ENCODE results near the gene PNN. TPM values are rescaled to one million over a fixed set of nuclear protein-coding genes. Genes with fewer than 3 reads are reported as not detected.
"Not testable (repeated sequence)": the region's sequence is repeated elsewhere in the genome, so short reads cannot be mapped to it uniquely, and the experiment has no call there.

PNN gene
- total RNA-seq, 1 experiment from 2014 or later = 98.1 TPM

DNA sequence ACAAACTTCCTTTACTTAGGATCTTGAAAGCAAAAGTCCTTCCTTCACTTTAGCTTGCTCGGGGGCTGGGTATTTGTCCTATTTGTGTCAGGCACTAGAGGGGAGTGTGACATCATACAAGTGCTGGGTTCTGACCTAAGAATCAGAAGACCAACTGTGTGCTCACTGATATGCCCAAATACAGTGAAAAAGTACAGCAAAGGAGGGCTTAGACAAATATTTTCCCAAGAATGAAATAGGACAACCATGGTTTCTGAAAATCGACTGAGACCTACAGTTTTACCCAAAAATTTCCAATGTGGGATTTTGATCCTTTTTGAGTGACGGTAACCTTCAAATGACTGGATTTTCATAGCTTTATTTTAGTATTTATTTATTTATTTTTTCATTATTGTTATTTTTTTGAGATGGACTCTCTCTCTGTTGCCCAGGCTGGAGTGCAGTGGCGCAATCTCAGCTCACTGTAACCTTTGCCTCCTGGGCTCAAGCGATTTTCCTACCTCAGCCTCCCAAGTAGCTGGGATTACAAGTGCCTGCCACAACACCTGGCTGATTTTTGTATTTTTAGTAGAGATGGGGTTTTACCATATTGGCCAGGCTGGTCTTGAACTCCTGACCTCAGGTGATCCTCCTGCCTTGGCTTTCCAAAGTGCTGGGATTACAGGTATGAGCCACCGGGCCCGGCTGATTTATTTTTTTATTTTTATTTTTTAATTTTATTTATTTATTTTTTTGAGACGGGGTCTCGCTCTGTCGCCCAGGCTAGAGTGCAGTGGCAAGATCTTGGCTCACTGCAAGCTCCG is 56.9 kb downstream of the PNN start:
- peak; percentile 24 to 54 for DNase-seq
- not testable (repeated sequence) for H3K27ac ChIP-seq; H3K27me3 ChIP-seq; H3K36me3 ChIP-seq; H3K4me1 ChIP-seq; H3K9me3 ChIP-seq (replicated peaks); H3K4me3 ChIP-seq

Other genes with a start within 250 kb of the PNN start
- gene SEC23A, start 72.0 kb upstream of the PNN start, total RNA-seq (2014; rRNA removed; shearing (Covaris generic)) = 144 and 147 TPM in 2 replicates
- 60.0 and 73.6 TPM in 2 replicates for gene GEMIN2, start 60.9 kb upstream of the PNN start, total RNA-seq (2014; rRNA removed; shearing (Covaris generic))
- 24.3 and 31.6 TPM in 2 replicates for gene TRAPPC6B, start 4.9 kb upstream of the PNN start, total RNA-seq (2014; rRNA removed; shearing (Covaris generic))
- 16.4 and 20.5 TPM in 2 replicates for gene MIA2, start 58.7 kb downstream of the PNN start, total RNA-seq (2014; rRNA removed; shearing (Covaris generic))

Data from SJCRH30 (cell line).